Breast epithelium (tissue), 3 donors: ENCODE data around the gene BCAS3.

ENCODE experiments used
- CTCF ChIP-seq, 3 donors: fragments of 450-650 bp; IDR thresholded peaks; one replicate each; pipeline ENCODE4 v1.5.1; 2016 to 2017; ENCODE audit warnings: antibody characterized with exemption in 3 of 3, mild to moderate bottlenecking in 3 of 3, moderate library complexity in 3 of 3
- POLR2A ChIP-seq: fragments of 450-650 bp; IDR thresholded peaks from one replicate; pipeline ENCODE4 v1.6.1; 2016; ENCODE audit warnings: antibody characterized with exemption, mild to moderate bottlenecking, moderate library complexity

- TF ChIP-seq CTCF (IDR thresholded peaks at IDR 0.05) = no peak
- TF ChIP-seq POLR2A = no peak
Observed at GRCh38 chr17:60724647-60725046, 47.0 kb downstream of the BCAS3 start.
